HEK293T (cell line): ENCODE measurements around the gene EPHB2.
"Not testable (repeated sequence)": the region's sequence is repeated elsewhere in the genome, so short reads cannot be mapped to it uniquely, and the experiment has no call there.

ENCODE experiments used
- CTCF ChIA-PET: fragments of 350-600 bp; formaldehyde crosslinking; extraction: SDS; loops from one replicate; lab custom pipeline; 2021; ENCODE audit warnings: antibody characterized with exemption, inconsistent platforms; lab: Yijun Ruan, JAX
- POLR2A ChIA-PET: fragments of 350-600 bp; formaldehyde crosslinking; extraction: SDS; loops from one replicate; lab custom pipeline; 2020; ENCODE audit warnings: antibody characterized with exemption, inconsistent platforms; lab: Yijun Ruan, JAX
- DNase-seq: peaks from one replicate; pipeline ENCODE4 v3.0.0; 2012; ENCODE audit warnings: mixed read lengths; ENCODE audit errors: extremely low spot score
- ARNT ChIP-seq: fragments of 450-650 bp; IDR thresholded peaks from 2 replicates; pipeline ENCODE4 v1.6.1; 2017; ENCODE audit warnings: mild to moderate bottlenecking
- BHLHE40 ChIP-seq: fragments of 450-650 bp; IDR thresholded peaks from 2 replicates; pipeline ENCODE4 v1.6.1; 2016; ENCODE audit warnings: mild to moderate bottlenecking, moderate library complexity, borderline replicate concordance
- CTBP1 ChIP-seq: fragments of 450-650 bp; IDR thresholded peaks from 2 replicates; pipeline ENCODE4 v1.6.1; 2016; ENCODE audit warnings: borderline replicate concordance
- ELF4 ChIP-seq: fragments of 450-650 bp; IDR thresholded peaks from 2 replicates; pipeline ENCODE4 v1.6.1; 2017; ENCODE audit warnings: antibody characterized with exemption
- FOXA1 ChIP-seq: fragments of 450-650 bp; IDR thresholded peaks from 2 replicates; pipeline ENCODE4 v1.6.1; 2016; ENCODE audit warnings: mild to moderate bottlenecking
- FOXK2 ChIP-seq: fragments of 450-650 bp; IDR thresholded peaks from 2 replicates; pipeline ENCODE4 v1.6.1; 2016; ENCODE audit warnings: mild to moderate bottlenecking
- FOXM1 ChIP-seq: fragments of 450-650 bp; IDR thresholded peaks from 2 replicates; pipeline ENCODE4 v1.6.1; 2017; ENCODE audit warnings: mild to moderate bottlenecking, borderline replicate concordance
- HDGF ChIP-seq: fragments of 450-650 bp; IDR thresholded peaks from 2 replicates; pipeline ENCODE4 v1.6.1; 2017; ENCODE audit warnings: antibody characterized with exemption, borderline replicate concordance
- L3MBTL2 ChIP-seq: fragments of 450-650 bp; conservative IDR thresholded peaks from 2 replicates; pipeline ENCODE4 v1.6.1; 2016; ENCODE audit warnings: mild to moderate bottlenecking
- LEF1 ChIP-seq: fragments of 450-650 bp; IDR thresholded peaks from 2 replicates; pipeline ENCODE4 v1.6.1; 2017; ENCODE audit warnings: mild to moderate bottlenecking, borderline replicate concordance
- NFRKB ChIP-seq: fragments of 450-650 bp; IDR thresholded peaks from 2 replicates; pipeline ENCODE4 v1.6.1; 2016; ENCODE audit warnings: mild to moderate bottlenecking, moderate library complexity
- SP1 ChIP-seq: fragments of 450-650 bp; IDR thresholded peaks from 2 replicates; pipeline ENCODE4 v1.6.1; 2017
- SUZ12 ChIP-seq: fragments of 450-650 bp; IDR thresholded peaks from 2 replicates; pipeline ENCODE4 v1.6.1; 2016; ENCODE audit warnings: mild to moderate bottlenecking
- TARDBP ChIP-seq: fragments of 450-650 bp; IDR thresholded peaks from 2 replicates; pipeline ENCODE4 v1.6.1; 2016
- ZNF384 ChIP-seq: fragments of 450-650 bp; IDR thresholded peaks from 2 replicates; pipeline ENCODE4 v1.6.1; 2016
- TF ChIP-seq, protein P1 (sequence below): fragments of 450-650 bp; IDR thresholded peaks from 2 replicates; pipeline ENCODE4 v1.6.1; 2016

EPHB2 gene

DNA sequence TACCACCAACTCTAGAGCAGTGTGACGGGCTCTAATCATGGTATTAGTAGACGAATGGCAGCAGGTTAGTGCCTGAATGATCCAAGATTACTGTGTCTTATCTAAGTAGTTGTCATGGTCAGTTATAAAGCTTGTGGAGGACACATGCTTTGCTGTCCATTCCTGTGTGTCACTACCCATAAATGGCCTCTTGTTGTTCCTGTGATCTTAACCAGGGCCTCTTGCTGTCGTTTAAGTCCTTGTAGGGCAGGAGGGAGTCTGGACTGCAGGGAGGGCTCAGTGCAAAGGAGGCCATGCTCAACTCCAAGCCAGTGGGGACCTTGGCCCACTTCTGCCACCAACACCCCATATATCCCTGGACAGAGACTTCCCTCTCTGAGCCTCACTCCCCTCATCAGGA, 130.5 kb downstream of the EPHB2 start:
- ChIA-PET CTCF (no interaction called here), POLR2A (no interaction called here)
- TF ChIP-seq BHLHE40 (no peak), ARNT (no peak), HDGF (no peak), CTBP1 (no peak), FOXM1 (no peak), NFRKB (no peak), SP1 (no peak), ZNF384 (no peak), FOXA1 (no peak), TARDBP (no peak), L3MBTL2 (no peak), LEF1 (no peak), FOXK2 (no peak), SUZ12 (no peak), ELF4 (no peak)
- TF ChIP-seq, protein P1, sequence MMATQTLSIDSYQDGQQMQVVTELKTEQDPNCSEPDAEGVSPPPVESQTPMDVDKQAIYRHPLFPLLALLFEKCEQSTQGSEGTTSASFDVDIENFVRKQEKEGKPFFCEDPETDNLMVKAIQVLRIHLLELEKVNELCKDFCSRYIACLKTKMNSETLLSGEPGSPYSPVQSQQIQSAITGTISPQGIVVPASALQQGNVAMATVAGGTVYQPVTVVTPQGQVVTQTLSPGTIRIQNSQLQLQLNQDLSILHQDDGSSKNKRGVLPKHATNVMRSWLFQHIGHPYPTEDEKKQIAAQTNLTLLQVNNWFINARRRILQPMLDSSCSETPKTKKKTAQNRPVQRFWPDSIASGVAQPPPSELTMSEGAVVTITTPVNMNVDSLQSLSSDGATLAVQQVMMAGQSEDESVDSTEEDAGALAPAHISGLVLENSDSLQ = no peak
- DNase-seq = no peak

DNA sequence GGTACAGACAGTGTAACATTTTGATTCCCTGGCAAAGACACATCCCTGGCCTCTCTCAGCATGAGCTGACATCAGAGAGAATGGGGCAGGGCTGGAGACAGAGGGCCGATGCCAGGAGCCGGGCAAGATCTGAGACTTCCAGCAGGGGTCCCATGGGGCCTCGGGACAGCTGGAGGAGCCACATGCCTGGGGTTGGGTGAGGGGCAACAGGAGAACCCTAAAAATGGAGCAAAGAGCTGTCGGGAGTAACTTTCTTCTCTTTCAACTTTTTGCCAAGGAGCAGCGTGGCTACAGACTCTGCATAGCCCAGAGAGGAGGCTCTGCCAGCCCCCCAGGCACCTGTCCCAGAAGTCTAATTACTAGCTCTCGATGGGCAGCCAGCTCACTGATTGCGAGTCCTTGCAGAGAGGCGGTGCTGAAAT, 131.2 kb downstream of the EPHB2 start:
- CTCF ChIA-PET = no interaction called here
- POLR2A ChIA-PET = no interaction called here
- TF ChIP-seq HDGF (no peak), L3MBTL2 (no peak), FOXK2 (no peak), TARDBP (no peak), FOXM1 (no peak), ELF4 (no peak), NFRKB (no peak), BHLHE40 (no peak), FOXA1 (no peak), SUZ12 (no peak), ZNF384 (no peak), SP1 (no peak), ARNT (no peak), CTBP1 (no peak), LEF1 (no peak)
- TF ChIP-seq, protein P1 = no peak
- no peak for DNase-seq

DNA sequence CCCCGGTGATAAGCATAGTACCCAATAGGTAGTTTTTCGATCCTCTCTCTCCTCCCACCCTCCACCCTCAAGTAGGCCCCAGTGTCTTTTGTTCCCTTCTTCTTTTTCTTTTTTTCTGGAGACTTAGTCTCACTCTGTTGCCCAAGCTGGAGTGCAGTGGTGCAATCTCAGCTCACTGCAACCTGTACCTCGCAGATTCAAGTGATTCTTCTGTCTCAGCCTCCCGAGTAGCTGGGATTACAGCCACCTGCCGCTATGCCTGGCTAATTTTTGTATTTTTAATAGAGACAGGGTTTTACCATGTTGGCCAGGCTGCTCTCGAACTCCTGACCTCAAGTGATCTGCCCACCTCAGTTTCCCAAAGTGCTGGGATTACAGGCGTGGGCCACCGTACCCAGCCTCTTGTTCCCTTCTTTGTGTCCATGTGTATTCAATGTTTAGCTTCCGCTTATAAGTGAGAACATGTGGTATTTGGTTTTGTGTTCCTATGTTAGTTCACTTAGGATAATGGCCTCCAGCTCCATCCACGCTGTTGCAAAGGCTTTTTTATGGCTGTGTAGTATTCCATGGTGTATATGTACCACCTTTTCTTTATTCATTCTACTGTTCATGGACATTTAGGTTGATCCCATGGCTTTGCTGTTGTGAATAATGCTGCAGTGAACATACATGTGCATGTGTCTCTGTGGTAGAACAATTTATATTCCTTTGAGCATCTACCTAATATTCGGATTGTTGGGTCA, 133.0 kb downstream of the EPHB2 start:
- DNase-seq, POLR2A ChIA-PET, CTCF ChIA-PET: not testable (repeated sequence)

DNA sequence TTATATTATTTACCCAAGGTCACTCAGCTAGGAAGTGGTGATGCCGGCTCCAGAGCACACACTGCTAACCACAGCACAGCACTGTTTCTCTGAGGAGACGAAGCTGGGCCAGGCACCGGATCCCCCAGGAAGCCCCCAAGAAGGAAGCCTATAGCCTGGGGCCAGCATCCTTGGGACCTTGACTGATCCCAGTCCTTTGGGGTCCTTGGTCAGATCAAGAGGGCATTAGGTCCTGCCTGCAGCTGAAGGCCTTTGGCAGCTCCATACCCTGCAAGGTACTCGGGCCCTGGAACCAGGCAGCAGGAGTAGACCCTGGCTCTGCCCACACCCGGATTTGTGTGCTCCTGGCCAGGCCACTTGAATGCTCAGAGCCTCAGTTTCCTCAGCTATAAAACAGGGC, 134.0 kb downstream of the EPHB2 start:
- TF ChIP-seq SUZ12 (no peak), ARNT (no peak), LEF1 (no peak), CTBP1 (no peak), SP1 (no peak)
- CTCF ChIA-PET = no interaction called here

DNA sequence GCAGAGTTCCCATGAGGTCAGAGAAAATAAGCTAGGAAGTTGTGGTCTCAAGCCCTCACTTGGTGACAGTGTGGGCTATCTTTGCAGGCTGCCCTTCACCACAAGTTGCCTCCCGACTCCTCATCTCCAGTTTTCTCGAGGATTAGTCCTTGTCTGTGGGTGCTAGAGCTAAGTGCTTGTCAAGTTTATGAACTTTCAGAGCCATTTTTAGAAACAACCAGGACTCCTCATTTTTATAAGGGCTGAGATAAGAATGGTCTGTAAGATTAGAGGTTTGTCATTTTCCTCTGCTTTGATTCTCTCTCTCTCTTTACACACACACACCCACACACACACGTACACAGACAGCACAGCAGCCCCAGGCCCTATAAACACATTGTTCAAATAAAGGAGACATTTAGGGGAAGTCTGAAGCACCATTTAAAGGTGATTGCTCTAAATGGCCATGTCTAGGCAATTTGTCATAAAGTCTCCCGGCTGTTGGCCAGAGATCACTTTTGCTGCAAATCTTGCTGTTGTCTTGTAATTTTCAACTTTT, 134.8 kb downstream of the EPHB2 start:
- TF ChIP-seq L3MBTL2 (no peak), BHLHE40 (no peak), FOXM1 (no peak), CTBP1 (no peak), LEF1 (no peak)
- TF ChIP-seq, protein P1 = no peak
- CTCF ChIA-PET = interaction anchor here (0.9 kb wide), 1 partner anchor 16 kb away, joined by 3 read pairs; no protein-coding TSS in a partner anchor
- DNase-seq = no peak
- POLR2A ChIA-PET = no interaction called here

More for the DNA sequence above, 134.0 kb downstream of the EPHB2 start:
- no peak for DNase-seq
- POLR2A ChIA-PET = no interaction called here

DNA sequence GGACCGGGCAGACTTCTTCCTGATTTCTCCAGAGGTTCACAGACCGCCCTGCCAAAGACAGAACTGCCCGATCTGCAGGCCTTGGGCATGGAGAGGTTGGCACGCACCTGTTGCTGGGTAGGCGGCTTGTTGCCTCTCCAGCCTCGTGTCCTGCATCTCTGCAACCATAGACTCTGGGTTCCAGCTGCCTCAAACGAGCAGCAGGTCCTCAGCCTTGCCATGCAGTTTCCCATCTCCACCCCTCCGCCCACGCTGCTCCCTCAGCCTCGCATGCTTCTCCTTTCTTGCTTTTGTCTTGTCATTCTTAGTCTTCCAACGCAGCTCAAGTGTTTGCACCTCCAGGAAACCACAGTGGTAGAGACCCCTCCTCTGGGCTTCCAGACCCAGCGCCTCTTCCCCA, 135.8 kb downstream of the EPHB2 start:
- CTCF ChIA-PET = no interaction called here
- TF ChIP-seq FOXA1 (no peak), BHLHE40 (no peak), L3MBTL2 (no peak), TARDBP (no peak), CTBP1 (no peak), ARNT (no peak), SUZ12 (no peak), HDGF (no peak), LEF1 (no peak), FOXK2 (no peak), SP1 (no peak), FOXM1 (no peak)
- TF ChIP-seq, protein P1 = no peak
- POLR2A ChIA-PET = no interaction called here
- DNase-seq = no peak
